ENCODE results near the gene PHGDH. TPM values are rescaled to one million over a fixed set of nuclear protein-coding genes. Genes with fewer than 3 reads are reported as not detected.
A peak's percentile ranks its signal among the peaks of the same experiment; 100 is the strongest.
"Not testable (repeated sequence)": the region's sequence is repeated elsewhere in the genome, so short reads cannot be mapped to it uniquely, and the experiment has no call there.

Gene PHGDH
- total RNA-seq, 1 donor from 2014 or later: 163 TPM

DNA sequence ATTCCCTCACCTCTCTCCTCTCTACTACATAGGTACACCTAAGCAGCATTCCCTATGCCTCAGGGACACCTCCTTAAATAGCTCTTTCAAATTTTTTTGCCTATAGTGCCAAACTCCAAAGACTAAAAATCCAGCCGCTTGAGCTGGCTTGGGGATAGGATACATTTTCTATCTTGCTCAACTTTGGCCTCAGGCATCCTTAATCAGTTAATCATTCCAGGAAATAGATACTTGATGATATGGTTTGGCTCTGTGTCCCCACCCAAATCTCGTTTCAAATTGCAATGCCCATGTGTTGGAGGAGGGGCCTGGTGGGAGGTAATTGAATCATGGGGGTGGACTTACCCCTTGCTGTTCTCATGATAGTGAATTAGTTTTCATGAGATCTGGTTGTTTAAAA is 11.4 kb upstream of the PHGDH start:
- Histone ChIP-seq H3K27me3 (ENCODE audit: control insufficient read depth, insufficient read depth, low read length) (no peaks in the 10 kb centered on the region), H3K36me3 (ENCODE audit: control insufficient read depth, insufficient read depth, low read length) (no peaks in the 10 kb centered on the region), H3K4me3 (ENCODE audit: low read depth, low read length) (no peak overlapping the region)
- TF ChIP-seq, protein P1, sequence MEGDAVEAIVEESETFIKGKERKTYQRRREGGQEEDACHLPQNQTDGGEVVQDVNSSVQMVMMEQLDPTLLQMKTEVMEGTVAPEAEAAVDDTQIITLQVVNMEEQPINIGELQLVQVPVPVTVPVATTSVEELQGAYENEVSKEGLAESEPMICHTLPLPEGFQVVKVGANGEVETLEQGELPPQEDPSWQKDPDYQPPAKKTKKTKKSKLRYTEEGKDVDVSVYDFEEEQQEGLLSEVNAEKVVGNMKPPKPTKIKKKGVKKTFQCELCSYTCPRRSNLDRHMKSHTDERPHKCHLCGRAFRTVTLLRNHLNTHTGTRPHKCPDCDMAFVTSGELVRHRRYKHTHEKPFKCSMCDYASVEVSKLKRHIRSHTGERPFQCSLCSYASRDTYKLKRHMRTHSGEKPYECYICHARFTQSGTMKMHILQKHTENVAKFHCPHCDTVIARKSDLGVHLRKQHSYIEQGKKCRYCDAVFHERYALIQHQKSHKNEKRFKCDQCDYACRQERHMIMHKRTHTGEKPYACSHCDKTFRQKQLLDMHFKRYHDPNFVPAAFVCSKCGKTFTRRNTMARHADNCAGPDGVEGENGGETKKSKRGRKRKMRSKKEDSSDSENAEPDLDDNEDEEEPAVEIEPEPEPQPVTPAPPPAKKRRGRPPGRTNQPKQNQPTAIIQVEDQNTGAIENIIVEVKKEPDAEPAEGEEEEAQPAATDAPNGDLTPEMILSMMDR (IDR thresholded peaks at IDR 0.05; ENCODE audit: insufficient read depth, low read length, poor library complexity, severe bottlenecking): no peak
- DNase-seq (ENCODE audit: low read depth): no peak

DNA sequence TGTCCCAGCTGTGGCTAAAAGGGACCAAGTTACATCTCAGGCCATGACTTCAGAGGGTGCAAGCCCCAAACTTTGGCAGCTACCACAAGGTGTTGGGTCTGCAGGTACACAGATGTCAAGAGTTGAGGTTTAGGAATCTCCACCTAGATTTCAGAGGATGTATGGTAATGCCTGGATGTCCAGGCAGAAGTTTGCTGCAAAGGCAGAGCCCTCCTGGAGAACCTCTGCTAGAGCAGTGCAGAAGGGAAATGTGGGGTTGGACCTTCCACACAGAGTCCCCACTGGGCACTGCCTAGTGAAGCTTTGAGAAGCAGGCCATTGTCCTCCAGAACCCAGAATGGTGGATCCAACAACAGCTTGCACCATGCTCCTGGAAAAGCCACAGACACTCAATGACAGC is 10.1 kb upstream of the PHGDH start:
- no peak overlapping the region for H3K4me3 ChIP-seq (ENCODE audit: low read depth, low read length)
- H3K27me3 ChIP-seq (ENCODE audit: control insufficient read depth, insufficient read depth, low read length): no peaks in the 10 kb centered on the region
- TF ChIP-seq, protein P1 (IDR thresholded peaks at IDR 0.05; ENCODE audit: insufficient read depth, low read length, poor library complexity, severe bottlenecking): no peak
- no peak for DNase-seq (ENCODE audit: low read depth)
- H3K36me3 ChIP-seq (ENCODE audit: control insufficient read depth, insufficient read depth, low read length): no peaks in the 10 kb centered on the region

- H3K4me3 ChIP-seq (ENCODE audit: low read depth, low read length): no peak overlapping the region
- DNase-seq (ENCODE audit: low read depth): no peak
- TF ChIP-seq, protein P1 (IDR thresholded peaks at IDR 0.05; ENCODE audit: insufficient read depth, low read length, poor library complexity, severe bottlenecking): no peak
- no peaks in the 10 kb centered on the region for H3K27me3 ChIP-seq (ENCODE audit: control insufficient read depth, insufficient read depth, low read length)
- no peaks in the 10 kb centered on the region for H3K36me3 ChIP-seq (ENCODE audit: control insufficient read depth, insufficient read depth, low read length)
These were observed 9.3 kb upstream of the PHGDH start for GRCh38 chr1:119702384-119702783.

DNA sequence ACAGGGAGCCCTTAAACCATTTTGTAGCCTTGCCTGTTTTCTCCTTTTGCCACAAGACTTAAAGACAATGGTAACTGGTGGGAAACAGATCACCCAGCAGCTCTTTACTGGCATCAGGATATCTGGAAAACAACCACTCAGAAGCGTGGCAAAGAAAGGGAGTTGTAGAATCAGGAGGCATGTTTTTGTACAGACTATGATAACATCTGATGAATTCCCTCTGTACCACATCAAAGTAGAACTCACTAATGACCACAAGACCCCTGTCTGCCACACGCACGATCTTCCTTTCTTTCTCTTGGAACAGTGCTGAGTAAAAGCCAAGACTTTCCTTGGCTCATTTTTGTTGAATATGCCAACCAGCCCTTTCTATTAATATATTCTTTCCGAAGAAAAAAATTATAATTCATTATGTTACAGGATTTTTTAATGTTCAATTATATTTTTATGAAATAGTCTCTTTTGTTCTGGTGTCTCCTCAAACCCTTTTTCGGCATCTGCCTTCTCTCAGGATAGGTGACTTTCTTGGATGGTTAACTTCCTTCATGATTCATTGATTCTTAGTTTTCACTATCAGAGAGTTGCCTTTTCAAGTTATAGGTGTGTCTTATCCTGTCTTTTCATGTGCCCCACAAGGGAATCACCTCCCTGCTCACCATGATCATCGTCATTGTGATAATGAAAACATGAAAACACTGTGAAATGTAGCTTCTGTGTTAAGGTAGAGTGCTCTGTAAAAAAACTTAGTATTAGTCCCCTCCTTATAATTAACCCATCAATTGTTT is 7.9 kb upstream of the PHGDH start:
- no peaks in the 10 kb centered on the region for H3K27me3 ChIP-seq (ENCODE audit: control insufficient read depth, insufficient read depth, low read length)
- no peak for DNase-seq (ENCODE audit: low read depth)
- H3K4me3 ChIP-seq (ENCODE audit: low read depth, low read length): no peak overlapping the region
- H3K36me3 ChIP-seq (ENCODE audit: control insufficient read depth, insufficient read depth, low read length): no peaks in the 10 kb centered on the region
- TF ChIP-seq, protein P1 (IDR thresholded peaks at IDR 0.05; ENCODE audit: insufficient read depth, low read length, poor library complexity, severe bottlenecking): no peak

DNA sequence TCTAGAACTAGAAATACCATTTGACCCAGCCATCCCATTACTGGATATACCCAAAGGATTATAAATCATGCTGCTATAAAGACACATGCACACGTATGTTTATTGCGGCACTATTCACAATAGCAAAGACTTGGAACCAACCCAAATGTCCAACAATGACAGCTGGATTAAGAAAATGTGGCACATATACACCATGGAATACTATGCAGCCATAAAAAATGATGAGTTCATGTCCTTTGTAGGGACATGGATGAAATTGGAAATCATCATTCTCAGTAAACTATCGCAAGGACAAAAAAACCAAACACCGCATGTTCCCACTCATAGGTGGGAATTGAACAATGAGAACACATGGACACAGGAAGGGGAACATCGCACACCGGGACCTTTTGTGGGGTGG is 5.1 kb upstream of the PHGDH start:
- not testable (repeated sequence) for H3K36me3 ChIP-seq (ENCODE audit: control insufficient read depth, insufficient read depth, low read length); H3K27me3 ChIP-seq (ENCODE audit: control insufficient read depth, insufficient read depth, low read length); H3K4me3 ChIP-seq (ENCODE audit: low read depth, low read length); DNase-seq (ENCODE audit: low read depth)

DNA sequence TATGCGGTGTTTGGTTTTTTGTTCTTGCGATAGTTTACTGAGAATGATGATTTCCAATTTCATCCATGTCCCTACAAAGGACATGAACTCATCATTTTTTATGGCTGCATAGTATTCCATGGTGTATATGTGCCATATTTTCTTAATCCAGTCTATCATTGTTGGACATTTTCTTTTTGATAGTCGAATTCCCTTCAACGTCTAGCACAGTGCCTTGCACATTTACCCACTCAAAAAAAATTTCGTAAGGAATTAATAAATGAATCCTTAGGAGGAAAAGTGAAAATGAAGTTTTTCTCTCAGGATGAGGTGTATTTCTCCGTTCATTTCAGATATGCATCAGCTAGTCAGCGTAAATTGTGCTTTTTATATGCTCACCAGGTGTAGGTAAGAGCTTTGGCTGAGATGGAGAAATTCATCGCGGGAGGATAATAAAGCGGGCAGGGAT is 354 bp upstream of the PHGDH start:
- not testable (repeated sequence) for DNase-seq (ENCODE audit: low read depth); H3K27me3 ChIP-seq (ENCODE audit: control insufficient read depth, insufficient read depth, low read length); H3K36me3 ChIP-seq (ENCODE audit: control insufficient read depth, insufficient read depth, low read length)
- peak overlapping the region; percentile 71 for H3K4me3 ChIP-seq (ENCODE audit: low read depth, low read length)
